GM18868 (cell line): Measurements from ENCODE around the gene BRAT1.
A peak's percentile ranks its signal among the peaks of the same experiment; 100 is the strongest.
"Not testable (repeated sequence)": the region's sequence is repeated elsewhere in the genome, so short reads cannot be mapped to it uniquely, and the experiment has no call there.

Experiments used
- ATAC-seq: cut with Tn5 transposase; IDR thresholded peaks from one replicate; pipeline ENCODE4 v1.9.1; 2021; ENCODE audit warnings: mild to moderate bottlenecking, moderate library complexity; ENCODE audit not compliant: unreplicated experiment

BRAT1 gene

DNA sequence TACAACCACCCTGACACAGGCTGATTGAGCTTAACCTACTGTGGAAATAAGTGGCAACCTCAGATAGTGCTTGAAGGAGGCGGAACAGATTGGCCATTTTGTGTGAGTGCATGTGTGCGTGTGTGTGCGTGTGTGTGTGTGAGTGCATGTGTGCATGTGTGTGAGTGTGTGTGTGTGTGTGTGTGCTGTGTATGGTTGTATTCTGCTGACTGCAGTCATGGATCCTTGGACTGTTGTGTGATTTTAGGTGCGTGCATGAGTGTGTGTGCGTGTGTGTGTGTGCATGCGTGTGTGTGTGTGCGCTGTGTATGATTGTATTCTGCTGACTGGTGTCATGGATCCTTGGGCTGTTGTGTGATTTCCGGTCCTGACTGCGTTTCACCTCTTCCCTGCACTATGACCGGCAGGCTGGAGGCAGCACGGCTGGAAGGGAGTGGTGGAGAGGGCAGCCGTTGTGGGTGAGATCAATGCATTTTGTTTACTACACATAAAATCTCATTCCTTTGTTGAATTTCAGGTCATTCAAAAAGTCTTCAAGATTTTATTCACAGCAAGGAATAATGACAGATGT is 9.7 kb upstream of the BRAT1 start:
- no peak for ATAC-seq

DNA sequence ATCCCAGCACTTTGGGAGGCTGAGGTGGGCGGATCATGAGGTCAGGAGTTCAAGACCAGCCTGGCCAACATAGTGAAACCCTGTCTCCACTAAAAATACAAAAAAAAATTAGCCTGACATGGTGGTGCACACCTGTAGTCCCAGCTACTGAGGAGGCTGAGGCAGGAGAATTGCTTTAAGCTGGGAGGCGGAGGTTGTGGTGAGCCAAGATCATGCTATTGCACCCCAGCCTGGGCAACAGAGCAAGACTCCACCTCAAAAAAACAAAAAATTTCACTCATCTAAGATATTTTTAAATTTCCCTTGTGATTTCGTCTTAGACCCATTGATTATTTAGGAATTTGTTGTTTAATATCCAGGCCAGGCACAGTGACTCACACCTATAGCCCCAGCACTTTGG is 8.6 kb upstream of the BRAT1 start:
- ATAC-seq = not testable (repeated sequence)

DNA sequence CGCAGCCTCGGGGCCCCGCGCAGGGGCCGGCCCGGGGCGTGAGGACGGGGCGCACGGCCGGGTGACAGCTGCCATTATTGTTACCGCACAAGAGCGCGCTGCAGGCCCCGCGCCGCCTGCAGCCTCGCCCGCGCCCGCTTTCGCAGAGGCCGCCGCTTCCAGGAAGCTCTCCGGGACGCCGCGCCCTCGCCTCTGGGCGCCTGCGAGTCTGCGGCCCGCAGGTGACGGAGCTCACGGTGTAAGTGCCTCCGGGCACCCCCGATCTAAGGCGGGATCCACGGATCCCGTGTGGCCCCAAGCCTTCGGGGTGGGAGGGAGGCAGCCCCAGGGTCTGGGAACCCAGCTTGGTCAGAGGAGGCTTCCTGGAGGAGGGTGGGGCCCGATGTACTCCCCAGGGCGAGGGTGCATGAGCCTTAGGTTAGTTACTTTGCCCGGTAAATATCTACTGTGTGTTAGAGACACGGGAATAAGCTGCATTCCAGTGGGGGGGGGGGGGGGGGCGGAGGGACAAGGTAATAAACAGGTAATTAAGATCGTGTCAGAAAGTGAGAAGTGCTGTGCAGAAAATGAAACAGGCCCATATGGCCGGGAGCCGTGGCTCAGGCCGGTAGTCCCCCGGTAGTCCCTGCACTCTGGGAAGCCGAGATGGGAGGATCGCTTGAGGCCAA is 4.1 kb upstream of the BRAT1 start:
- ATAC-seq = peak; percentile 3

DNA sequence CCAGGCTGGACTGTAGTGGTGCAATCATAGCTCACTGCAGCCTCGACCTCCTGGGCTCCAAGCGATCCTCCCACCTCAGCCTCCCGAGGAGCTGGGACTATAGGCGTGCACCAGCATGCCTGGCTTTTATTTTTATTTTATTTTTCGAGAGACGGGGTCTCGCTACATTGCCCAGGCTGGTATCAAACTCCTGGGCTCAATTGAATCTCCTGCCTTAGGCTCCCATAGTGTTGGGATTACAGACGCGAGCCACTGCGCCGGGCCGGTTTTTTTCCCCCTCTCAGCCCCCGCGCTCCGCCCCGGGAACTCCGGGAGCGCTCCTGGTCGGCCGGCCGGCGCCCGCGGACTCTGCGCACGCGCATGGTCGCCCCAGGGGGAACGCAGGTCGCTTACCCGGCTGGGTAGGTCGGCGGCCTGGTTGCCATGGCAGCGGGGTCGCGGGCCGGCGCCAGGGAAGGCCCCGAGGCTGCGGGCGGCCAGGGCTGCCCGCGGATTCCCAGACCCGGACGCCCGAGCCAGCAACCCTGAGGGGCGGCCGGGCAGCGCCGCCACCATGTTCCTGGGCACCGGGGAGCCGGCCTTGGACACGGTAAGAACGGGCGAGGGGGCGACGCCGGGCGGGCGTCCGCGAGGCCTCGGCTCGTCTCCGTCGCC is 3.4 kb upstream of the BRAT1 start, which contains the start of gene IQCE:
Gene IQCE, plus strand, starts transcription at position 351 of the 654 bp plus-strand sequence. Its CDS starts 203 bp downstream, at position 554.
- ATAC-seq = peak; percentile 54

DNA sequence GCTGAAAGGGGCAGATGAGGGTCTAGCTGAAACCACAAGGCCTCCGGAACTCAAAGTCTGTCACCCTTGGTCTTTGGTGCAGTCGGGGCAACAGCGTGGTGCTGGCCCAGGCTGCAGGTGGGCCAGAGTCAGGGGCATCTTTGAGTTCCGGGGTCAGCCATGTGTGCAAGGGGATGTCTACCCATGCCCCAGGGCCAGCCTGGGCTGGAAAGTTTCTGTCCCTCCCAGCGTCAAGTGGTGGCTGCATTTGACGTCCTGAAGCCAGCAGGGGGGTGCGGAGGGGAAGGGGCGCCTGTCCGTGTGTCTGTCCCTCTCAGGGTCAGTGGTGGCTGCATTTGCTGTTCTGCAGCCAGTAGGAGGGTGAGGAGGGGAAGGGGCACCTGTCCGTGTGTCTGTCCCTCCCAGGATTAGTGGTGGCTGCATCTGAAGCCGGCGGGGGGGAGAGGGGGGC is 638 bp downstream of the BRAT1 start:
- ATAC-seq = no peak

DNA sequence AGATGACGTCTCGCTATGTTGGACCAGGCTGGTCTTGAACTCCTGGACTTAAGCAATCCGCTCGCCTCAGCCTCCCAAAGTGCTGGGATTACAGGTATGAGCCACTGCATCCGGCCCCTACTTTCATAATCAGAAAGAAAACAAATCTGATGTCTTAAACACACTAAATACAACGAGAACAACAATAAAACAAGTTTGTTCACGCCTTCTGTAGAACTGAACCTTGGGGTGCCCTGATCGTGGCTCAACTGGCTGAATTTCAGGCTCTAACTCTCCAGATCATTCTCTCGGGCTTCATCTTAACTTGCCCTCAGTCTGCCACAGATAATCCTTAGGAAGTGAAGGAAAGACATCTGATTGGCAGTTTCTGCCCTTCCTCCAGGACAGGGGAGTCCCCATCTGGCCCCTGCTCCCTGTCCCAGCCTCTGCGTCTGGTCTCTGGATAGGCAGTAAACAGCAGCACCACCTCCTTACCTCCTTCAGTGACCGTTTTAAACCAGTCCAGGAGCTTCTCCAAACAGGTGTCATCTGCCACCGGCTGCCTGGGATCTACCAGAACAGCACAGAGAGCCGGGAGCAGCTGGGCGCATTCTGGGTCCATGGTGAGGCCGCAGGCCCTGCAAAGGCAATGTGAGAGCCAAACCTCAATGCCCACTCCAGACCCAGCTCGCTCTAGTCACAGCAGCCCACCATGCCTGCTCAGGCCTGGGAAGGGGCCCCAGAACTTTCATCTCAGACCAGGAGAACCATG is 1.3 kb downstream of the BRAT1 start:
- no peak for ATAC-seq

DNA sequence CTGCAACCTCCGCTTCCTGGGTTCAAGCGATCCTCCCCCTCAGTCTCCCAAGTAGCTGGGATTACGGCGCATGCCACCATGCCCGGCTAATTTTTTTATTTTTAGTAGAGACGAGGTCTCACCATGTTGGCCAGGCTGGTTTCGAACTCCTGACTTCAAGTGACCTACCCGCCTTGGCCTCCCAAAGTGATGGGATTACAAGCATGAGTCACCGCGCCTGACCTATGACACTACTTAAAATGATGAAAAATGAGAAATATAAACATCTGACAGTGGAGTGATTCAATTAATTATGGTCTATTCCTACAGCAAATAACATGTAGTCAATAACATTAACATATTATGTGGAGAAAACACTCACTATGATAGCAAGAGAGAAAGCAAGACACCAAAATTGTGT is 2.2 kb downstream of the BRAT1 start:
- ATAC-seq = no peak

DNA sequence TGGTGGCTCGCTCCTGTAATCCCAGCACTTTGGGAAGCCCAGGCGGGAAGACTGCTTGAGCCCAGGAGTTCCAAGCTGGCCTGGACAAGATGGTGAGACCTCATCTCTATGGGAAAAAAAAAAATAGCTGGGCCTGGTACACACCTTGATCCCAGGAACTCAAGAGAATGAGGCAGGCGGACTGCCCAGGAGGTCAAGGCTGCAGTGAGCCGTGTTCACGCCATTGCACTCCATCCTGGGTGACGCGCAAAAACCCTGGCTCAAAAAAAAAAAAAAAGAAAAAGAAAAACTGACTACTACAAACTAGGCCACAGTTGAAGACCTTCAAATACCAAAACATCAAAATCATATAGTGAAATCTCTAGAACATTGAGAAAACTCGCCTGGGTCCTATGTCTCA is 3.9 kb downstream of the BRAT1 start:
- no peak for ATAC-seq

DNA sequence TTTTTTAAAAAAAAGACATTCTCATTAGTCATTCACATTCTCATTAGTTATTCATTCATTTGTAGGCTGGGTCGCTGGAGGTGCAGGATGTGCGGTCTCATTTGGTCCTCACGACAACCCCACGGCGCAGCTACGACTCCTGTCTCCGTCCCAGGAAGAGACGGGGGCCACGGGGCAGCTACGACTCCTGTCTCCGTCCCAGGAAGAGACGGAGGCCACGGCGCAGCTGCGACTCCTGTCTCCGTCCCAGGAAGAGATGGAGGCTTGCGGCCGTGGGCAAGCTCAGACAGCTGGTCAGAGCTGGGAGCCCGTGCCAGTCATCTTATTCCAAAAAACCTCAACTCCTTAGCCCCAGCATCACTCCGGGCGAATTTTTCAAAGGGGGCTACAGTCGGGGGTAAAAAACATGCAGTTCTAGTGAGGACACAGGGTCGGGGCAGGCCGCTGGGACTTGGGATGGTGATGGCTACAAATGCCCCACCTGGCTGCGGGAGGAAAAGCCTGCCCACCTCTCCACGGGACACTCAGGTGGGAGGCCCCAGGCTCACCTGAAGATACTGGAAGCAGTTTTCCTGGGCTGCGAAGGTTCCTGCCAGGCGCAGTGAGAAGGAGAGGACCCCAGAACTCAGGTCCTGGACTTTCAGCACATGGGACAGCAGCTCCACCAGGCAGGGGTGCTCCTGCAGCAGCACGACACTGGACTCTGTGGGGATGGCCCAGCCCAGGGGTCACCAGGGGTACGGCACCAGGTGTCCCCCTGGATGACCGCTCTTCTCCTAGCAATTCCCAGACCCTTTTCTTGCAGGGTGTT is 8.3 kb downstream of the BRAT1 start:
- no peak for ATAC-seq

DNA sequence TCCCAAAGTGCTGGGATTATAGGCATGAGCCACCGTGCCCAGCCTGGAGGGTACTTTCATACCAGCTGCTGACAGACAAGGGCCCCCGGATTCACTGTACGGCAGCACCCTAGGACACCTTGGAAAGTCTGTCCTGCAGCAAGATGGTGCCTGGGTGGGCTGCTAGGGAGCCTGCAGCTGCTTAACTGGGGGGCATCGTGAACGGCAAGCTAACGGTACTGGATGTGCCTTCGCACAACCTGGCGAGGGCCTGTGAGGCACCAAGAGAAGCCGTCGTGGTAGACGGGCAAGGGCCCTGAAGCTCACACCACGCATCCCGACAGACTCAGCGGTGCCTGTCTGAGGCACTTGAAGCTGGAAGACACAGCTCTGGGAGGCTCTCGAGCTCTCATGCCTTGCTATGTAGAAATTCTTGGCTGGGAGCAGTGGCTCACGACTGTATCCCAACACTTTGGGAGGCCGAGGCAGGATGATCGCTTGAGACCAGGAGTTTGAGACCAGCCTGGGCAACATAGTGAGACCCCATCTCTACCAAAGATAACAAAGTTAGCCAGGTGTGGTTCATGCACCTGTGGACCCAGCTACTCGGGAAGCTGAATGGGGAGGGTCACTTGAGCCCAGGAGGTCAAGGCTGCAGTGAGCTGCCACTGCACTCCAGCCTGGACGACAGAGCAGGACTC is 9.4 kb downstream of the BRAT1 start:
- no peak for ATAC-seq

DNA sequence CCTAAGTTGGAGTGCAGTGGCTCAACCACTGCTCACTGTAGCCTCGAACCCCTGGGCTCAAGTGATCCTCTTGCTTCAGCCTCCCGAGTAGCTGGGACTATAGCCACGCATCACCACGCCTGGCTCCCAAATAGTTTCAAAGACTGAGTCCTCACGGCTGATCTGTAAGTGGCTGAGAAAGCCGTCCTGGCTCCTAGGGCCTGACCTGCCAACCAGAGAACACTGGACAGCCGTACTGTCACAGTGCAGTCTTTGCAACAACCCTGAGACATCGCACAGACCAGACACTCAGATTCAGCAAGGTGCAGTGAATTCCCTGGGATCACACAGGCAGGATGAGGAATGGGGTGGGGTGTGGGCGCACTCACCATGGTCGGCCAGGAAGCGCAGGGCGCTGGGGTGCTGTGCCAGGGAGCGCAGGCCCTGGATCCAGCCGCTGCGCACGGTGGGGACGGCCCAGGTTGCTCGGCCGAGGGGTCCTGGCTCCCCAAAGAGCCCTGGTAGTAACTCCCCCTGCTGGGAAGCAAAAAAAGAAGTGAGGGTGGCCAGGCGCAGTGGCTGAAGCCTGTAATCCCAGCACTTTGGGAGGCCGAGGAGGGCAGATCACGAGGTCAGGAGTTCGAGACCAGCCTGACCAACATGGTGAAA is 10.7 kb downstream of the BRAT1 start:
- ATAC-seq = no peak

DNA sequence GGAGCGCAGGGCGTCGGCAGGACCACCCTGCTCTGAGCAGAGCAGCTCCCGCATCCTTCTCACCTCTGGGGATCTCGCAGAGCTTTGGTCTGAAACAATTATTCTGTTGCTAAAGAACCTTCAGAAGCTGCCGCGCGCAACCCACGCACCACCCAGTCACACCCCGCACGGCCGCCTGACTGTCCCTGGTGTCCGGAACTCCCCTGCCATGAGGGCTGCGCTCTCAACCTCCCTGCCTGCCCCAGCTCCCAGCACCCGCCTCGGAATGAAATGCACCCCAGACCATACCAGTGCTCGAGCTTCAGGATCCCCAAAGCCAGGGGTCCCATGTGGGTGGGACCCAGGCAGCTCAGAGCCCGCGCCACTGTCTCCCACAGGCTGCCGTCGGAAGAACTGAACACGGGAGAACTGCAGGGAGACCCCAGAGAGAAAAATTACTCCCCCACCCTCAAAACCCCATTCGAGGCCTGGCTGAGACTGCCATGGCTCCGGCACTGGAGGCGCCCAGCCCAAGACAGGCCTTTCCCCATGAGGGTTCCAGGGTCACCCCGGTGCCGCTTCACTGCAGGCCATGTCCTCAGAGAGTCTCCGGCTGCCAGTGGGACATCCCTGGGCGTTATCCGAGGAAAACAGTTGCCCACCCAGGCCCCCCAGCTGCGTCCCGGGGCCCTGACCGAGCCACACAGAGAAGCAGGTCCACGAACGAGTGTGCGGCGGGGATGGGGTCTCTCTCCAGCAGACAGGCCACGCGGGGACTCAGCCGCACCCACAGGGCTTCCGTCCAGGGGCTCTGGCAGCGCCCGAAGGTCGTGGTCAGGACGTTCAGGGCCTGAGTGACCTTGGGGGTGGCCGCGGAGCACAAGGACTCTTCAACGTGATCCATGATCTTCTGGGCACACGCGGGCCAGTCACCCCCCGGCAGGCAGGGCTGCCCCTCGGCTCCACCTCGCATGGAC is 12.1 kb downstream of the BRAT1 start:
- no peak for ATAC-seq

DNA sequence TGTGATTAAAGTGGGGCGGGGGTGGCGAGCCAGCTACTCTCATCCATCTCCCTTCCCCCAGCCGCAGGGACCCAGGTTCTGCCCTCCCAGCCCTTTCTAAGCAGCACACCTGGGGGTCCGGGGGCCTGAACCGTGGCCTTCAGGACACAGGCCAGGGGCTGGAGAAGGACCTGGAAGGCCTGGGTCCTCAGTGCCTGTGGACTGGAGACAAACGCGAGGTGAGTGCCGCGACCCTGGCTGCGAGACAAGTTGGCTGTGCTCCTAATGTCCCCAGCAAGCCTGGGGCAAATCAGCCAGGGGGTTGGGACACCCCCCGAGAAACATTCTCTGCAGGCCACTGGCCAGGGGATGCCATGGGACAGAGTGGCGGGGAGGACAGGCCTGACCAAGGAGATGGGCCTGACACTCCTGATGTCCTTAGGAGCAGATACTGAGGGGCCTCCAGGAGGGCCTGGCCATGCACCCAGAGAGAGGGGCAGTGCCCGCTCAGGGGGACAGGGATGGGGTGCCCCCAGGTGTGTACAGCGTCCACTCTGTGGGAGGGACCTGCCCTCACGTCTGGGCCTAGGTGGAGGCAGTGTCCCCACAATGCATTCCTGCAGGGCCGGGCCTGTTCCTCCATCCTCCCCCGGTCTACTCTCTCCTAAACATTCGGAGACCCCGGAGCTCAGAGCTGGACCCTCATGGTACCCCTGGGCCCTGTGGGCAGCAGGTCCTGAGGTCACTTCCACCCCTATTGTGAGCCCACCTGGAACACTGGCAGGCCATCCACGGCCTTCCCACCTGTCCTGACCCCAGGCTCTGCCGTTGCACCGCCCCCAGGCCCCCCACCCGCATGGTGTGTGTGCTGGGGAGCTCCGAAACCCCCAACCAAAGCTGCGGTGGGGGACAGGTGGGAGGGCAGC is 13.1 kb downstream of the BRAT1 start:
- ATAC-seq = no peak

DNA sequence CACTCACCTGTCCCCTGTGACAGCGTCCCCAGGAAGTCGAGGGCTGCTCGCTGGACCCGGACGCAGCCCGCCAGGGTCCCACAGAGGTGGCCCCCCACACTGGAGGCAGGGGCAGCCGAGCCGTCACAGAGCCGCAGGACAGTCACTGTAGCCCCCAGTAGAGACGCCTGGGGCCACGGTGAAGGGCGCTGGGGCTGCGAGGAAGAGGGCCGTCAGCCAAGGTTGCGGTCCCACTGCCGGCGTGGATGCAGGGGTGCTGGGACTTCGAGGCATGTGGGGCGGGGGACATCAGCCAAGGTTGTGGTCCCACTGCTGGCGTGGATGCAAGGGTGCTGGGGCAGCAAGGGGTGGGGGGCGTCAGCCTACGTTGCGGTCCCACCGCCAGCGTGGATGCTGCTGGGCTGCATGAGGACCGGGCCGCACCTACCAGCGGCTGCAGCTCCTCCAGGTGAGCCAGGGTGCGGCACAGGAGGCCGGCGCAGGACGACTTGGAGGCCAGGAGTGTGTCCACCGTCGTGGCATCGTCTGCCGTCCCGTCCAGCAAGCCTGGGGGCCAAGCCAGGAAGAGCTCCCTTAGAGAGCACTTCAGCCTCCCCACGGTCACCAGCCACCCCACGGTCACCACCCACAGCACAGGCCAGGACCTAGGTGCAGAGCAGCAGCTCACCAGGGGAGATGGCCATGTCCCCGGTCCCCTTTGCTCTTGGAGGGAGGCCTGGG is 13.9 kb downstream of the BRAT1 start:
- ATAC-seq = no peak

DNA sequence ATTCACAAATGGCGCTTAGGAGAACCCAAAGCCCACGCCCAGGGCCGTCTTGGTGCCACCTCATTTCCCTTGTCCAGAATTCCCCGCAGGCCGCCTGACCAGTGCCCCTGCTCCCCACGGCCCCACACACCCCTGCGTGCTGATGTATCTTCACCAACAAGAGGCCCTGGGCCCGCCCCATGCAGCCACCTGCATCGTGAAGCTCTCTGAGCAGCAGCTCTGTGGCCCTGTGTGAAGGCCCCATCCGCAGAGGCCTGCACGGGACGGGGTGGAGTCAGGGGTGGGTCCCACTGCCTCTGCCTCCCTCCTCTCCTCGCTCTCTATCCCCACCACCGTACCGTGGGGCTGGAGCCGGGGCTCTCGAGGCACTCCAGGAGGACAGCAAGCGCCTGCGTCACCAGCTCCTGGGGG is 14.7 kb downstream of the BRAT1 start:
- no peak for ATAC-seq

DNA sequence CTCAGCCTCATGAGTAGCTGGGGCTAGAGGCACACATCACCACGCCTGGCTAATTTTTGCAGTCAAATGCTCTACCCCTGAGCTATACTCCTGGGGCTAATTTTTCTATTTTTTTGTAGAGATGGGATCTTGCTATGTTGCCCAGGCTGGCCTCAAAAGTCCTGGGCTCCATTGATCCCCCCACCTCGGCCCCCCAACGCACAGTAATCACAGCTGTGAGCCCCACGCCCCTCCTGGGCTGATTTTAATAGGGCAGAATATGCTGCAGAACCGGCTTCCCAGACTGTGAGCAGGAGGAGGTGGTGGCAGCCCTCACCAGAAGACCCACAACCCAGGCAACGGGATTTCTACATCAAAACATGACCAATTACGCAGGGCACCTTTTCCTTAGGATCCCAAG is 15.2 kb downstream of the BRAT1 start:
- no peak for ATAC-seq
